Endodermal cell (in vitro differentiated cells): ENCODE results near the gene VWC2. TPM values are rescaled to one million over a fixed set of nuclear protein-coding genes. Genes with fewer than 3 reads are reported as not detected.

Experiments used
- DNase-seq: peaks from one replicate; pipeline ENCODE4 v3.0.0-alpha.2; 2017
- H3K27ac ChIP-seq: 2 replicates; pipeline ENCODE4 v1.5.1; 2013; ENCODE audit warnings: mild to moderate bottlenecking, low read depth, low read length, moderate library complexity
- H3K27me3 ChIP-seq: 2 replicates; pipeline ENCODE4 v1.6.1; 2013; ENCODE audit warnings: mild to moderate bottlenecking, low read length, moderate library complexity; ENCODE audit not compliant: insufficient read depth, control insufficient read depth, poor library complexity, severe bottlenecking
- H3K36me3 ChIP-seq: 2 replicates; pipeline ENCODE4 v1.7.0; 2013; ENCODE audit warnings: mild to moderate bottlenecking, low read length, moderate library complexity; ENCODE audit not compliant: control insufficient read depth, insufficient read depth
- H3K4me1 ChIP-seq: one replicate; pipeline ENCODE4 v1.7.0; 2013; ENCODE audit warnings: low read length; ENCODE audit not compliant: control insufficient read depth, insufficient read depth
- H3K4me3 ChIP-seq: 2 replicates; pipeline ENCODE4 v1.5.1; 2013; ENCODE audit warnings: mild to moderate bottlenecking, low read length, moderate library complexity
- H3K9ac ChIP-seq: 2 replicates; pipeline ENCODE4 v1.6.1; 2013; ENCODE audit warnings: mild to moderate bottlenecking, low read length, moderate library complexity; ENCODE audit not compliant: poor library complexity, severe bottlenecking; ENCODE audit errors: extremely low read depth
- H3K9me3 ChIP-seq: 2 replicates; pipeline ENCODE4 v1.6.1; 2013; ENCODE audit warnings: mild to moderate bottlenecking, low read length, moderate library complexity; ENCODE audit not compliant: control insufficient read depth
- H3K27ac Mint-ChIP-seq: 2 replicates; pipeline ENCODE4 v1.8.0; 2020; ENCODE audit warnings: mixed read lengths
- H3K27me3 Mint-ChIP-seq: 2 replicates; pipeline ENCODE4 v1.8.0; 2021; ENCODE audit warnings: mild to moderate bottlenecking, mixed read lengths; ENCODE audit not compliant: insufficient read depth
- H3K36me3 Mint-ChIP-seq: 2 replicates; pipeline ENCODE4 v1.8.0; 2020; ENCODE audit warnings: low read depth, mixed read lengths
- H3K4me1 Mint-ChIP-seq: 2 replicates; pipeline ENCODE4 v1.8.0; 2020; ENCODE audit warnings: mixed read lengths
- H3K4me3 Mint-ChIP-seq: 2 replicates; pipeline ENCODE4 v1.8.0; 2020; ENCODE audit warnings: mild to moderate bottlenecking, moderate library complexity, mixed read lengths
- H3K9me3 Mint-ChIP-seq: 2 replicates; pipeline ENCODE4 v1.8.0; 2020; ENCODE audit warnings: mild to moderate bottlenecking, mixed read lengths
- WGBS, 2 experiments: methylation state at CpG; one replicate each; pipeline versions ENCODE4 v1.1.5 to v1.1.7; 2013; ENCODE audit warnings: missing lambda C conversion rate in 2 of 2, mixed read lengths in 1 of 2; ENCODE audit not compliant: insufficient coverage in 1 of 2, insufficient read length in 1 of 2; 5-methylcytosine and 5-hydroxymethylcytosine counted together
- total RNA-seq, 2 donors: library from RNA; stranded (reverse); fragmentation: NEBNext Ultra II Directional in 1 of 2; extraction: Animal tissue kit (Norgen Biotek cat#: 25700) in 1 of 2; gene quantifications; 2 replicates in 1 of 2; 3 replicates in 1 of 2; pipeline ENCODE4 v1.2.1, GENCODE V29; 2021
- TF ChIP-seq, protein P1 (sequence below): fragments of 200-600 bp; sonication (generic); conservative IDR thresholded peaks from 2 replicates; pipeline ENCODE4 v1.5.0; 2021; ENCODE audit warnings: antibody characterized with exemption, mild to moderate bottlenecking

Gene VWC2
- total RNA-seq, 2 donors from 2014 or later = not detected

DNA sequence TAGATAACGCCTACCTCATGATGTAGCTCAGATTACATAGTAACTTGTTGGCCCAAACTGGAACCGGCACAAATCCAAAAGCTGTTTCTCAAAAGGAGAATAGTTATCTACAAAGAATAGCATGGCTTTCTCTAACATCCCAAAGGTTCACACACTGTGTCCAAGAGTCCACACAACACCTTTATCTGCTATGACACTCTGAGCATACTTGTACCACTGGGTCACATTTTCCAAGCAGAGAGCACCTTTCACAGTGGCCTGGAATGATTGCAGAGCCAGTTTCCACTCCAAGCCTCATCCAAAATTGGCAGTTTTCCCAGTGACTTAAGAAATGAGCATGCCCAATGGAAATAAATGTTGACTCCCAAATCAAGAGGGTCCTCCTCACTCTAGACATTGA lies 155.3 kb downstream of the VWC2 start:
- Histone ChIP-seq H3K27ac (no peak overlapping the region), H3K4me3 (no peak overlapping the region), H3K9ac (no peak overlapping the region), H3K9me3 (peaks cover 24% of the 10 kb centered on the region), H3K27me3 (no peaks in the 10 kb centered on the region), H3K36me3 (no peaks in the 10 kb centered on the region), H3K4me1 (no peaks in the 10 kb centered on the region)
- WGBS, 2 experiments = 87 to 91% methylated on average over 2 of the region's 2 CpGs
- no peak for DNase-seq
- Mint-ChIP-seq H3K36me3 (peaks cover 2% of the 10 kb centered on the region), H3K4me1 (no peaks in the 10 kb centered on the region), H3K9me3 (peaks cover 35% of the 10 kb centered on the region), H3K27me3 (no peaks in the 10 kb centered on the region), H3K4me3 (no peak overlapping the region), H3K27ac (no peak overlapping the region)
- TF ChIP-seq, protein P1, sequence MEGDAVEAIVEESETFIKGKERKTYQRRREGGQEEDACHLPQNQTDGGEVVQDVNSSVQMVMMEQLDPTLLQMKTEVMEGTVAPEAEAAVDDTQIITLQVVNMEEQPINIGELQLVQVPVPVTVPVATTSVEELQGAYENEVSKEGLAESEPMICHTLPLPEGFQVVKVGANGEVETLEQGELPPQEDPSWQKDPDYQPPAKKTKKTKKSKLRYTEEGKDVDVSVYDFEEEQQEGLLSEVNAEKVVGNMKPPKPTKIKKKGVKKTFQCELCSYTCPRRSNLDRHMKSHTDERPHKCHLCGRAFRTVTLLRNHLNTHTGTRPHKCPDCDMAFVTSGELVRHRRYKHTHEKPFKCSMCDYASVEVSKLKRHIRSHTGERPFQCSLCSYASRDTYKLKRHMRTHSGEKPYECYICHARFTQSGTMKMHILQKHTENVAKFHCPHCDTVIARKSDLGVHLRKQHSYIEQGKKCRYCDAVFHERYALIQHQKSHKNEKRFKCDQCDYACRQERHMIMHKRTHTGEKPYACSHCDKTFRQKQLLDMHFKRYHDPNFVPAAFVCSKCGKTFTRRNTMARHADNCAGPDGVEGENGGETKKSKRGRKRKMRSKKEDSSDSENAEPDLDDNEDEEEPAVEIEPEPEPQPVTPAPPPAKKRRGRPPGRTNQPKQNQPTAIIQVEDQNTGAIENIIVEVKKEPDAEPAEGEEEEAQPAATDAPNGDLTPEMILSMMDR = no peak

DNA sequence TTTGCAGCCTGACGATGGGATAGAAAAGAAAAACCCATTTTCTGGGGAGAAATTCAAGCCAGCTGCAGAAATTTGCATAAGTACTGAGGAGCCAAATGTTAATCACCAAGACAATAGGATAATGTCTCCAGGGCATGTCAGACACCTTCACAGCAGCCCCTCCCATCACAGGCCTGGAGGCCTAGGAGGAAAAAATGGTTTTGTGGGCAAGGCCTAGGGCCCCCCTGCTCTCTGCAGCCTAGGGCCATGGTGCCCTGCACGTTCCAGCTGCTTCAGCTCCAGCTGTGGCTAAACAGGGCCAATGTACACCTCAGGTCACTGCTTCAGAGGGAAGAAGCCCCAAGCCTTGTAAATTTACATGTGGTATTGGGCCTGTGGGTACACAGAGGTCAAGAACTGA lies 158.2 kb downstream of the VWC2 start:
- Histone ChIP-seq H3K27me3 (no peaks in the 10 kb centered on the region), H3K27ac (no peak overlapping the region), H3K4me1 (no peaks in the 10 kb centered on the region), H3K9ac (no peak overlapping the region), H3K4me3 (no peak overlapping the region), H3K9me3 (peaks cover 24% of the 10 kb centered on the region), H3K36me3 (no peaks in the 10 kb centered on the region)
- DNase-seq = no peak
- 91 to 92% methylated on average over 1 to 2 of the region's 2 CpGs for WGBS, 2 experiments
- H3K36me3 Mint-ChIP-seq = peaks cover 2% of the 10 kb centered on the region
- no peaks in the 10 kb centered on the region for H3K4me1 Mint-ChIP-seq
- no peak overlapping the region for H3K4me3 Mint-ChIP-seq
- peaks cover 35% of the 10 kb centered on the region for H3K9me3 Mint-ChIP-seq
- H3K27me3 Mint-ChIP-seq = no peaks in the 10 kb centered on the region
- H3K27ac Mint-ChIP-seq = no peak overlapping the region
- TF ChIP-seq, protein P1 = no peak

GRCh38 chr7:49937608-49938007 lies 164.2 kb downstream of the VWC2 start:
- Histone ChIP-seq H3K36me3 (no peaks in the 10 kb centered on the region), H3K4me3 (no peak overlapping the region), H3K27ac (no peak overlapping the region), H3K9me3 (peaks cover 2% of the 10 kb centered on the region), H3K9ac (no peak overlapping the region), H3K4me1 (no peaks in the 10 kb centered on the region), H3K27me3 (no peaks in the 10 kb centered on the region)
- Mint-ChIP-seq H3K4me3 (no peak overlapping the region), H3K4me1 (no peaks in the 10 kb centered on the region), H3K36me3 (no peaks in the 10 kb centered on the region), H3K27me3 (no peaks in the 10 kb centered on the region), H3K27ac (no peak overlapping the region), H3K9me3 (peaks cover 9% of the 10 kb centered on the region)
- DNase-seq = no peak
- TF ChIP-seq, protein P1 = no peak
- WGBS, 2 experiments = 89% methylated on average over 2 of the region's 2 CpGs; no CpG with 5 or more reads in 1 of the 2 experiments
